ENCODE data around the gene TBL1X. TPM values are rescaled to one million over a fixed set of nuclear protein-coding genes. Genes with fewer than 3 reads are reported as not detected.

Gene TBL1X
- total RNA-seq, 1 experiment from 2014 or later = 17.6 TPM

- no peak for TF ChIP-seq EZH2 (IDR thresholded peaks at IDR 0.05; ENCODE audit: low read depth)
- TF ChIP-seq, protein P1, sequence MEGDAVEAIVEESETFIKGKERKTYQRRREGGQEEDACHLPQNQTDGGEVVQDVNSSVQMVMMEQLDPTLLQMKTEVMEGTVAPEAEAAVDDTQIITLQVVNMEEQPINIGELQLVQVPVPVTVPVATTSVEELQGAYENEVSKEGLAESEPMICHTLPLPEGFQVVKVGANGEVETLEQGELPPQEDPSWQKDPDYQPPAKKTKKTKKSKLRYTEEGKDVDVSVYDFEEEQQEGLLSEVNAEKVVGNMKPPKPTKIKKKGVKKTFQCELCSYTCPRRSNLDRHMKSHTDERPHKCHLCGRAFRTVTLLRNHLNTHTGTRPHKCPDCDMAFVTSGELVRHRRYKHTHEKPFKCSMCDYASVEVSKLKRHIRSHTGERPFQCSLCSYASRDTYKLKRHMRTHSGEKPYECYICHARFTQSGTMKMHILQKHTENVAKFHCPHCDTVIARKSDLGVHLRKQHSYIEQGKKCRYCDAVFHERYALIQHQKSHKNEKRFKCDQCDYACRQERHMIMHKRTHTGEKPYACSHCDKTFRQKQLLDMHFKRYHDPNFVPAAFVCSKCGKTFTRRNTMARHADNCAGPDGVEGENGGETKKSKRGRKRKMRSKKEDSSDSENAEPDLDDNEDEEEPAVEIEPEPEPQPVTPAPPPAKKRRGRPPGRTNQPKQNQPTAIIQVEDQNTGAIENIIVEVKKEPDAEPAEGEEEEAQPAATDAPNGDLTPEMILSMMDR (conservative IDR thresholded peaks at IDR 0.05) = no peak
- Histone ChIP-seq H3F3A (ENCODE audit: insufficient read depth, low read depth) (no peaks in the 10 kb centered on the region), H4K20me1 (ENCODE audit: insufficient read depth) (0 out of 2 replicates have a peak, but pooled peaks cover 5% of the 10 kb centered on the region), H3K27me3 (ENCODE audit: insufficient read depth, low read depth) (no peaks in the 10 kb centered on the region), H3K9me2 (ENCODE audit: insufficient read depth) (no peaks in the 10 kb centered on the region), H3K4me1 (replicated peaks; ENCODE audit: insufficient read depth) (no peaks in the 10 kb centered on the region), H3K79me2 (ENCODE audit: low read depth) (no peaks in the 10 kb centered on the region), H3K36me3 (ENCODE audit: low read depth) (no peaks in the 10 kb centered on the region), H3K9me3 (ENCODE audit: insufficient read depth, low read depth) (no peaks in the 10 kb centered on the region), H3K4me3 (no peak overlapping the region), H3K4me2 (no peak overlapping the region), H3K27ac (no peak overlapping the region), H2AFZ (no peak overlapping the region)
- ChIA-PET CTCF (no interaction called here), POLR2A (ENCODE audit: unreplicated experiment) (no interaction called here)
- BruUV-seq (replicated peaks) = no TSS peak
- intact Hi-C loops (cut with micrococcal nuclease; ENCODE audit: unreplicated experiment) = no loop called here
- no peak for DNase-seq
Measured at GRCh38 chrX:9587642-9588041, 122.8 kb downstream of the TBL1X start.

DNA sequence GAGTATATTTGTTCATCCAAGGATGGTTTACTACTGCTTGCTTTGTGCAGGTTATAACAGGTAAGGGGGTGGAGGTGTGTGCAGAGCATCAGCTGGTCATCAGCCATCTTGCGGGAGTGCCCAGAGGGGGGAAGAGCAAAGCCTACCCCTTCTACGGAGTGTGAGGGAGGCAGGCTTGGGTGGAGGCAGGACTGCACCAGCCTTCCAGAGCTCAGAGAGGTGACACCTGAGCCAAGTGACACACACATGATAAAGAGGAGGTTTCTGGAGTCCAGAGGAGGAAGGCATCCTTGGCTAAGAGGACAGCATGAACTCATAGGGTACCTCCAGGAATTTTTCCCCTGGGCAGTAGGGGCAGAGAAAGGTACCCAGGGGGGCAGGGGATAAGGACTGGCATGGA is 126.6 kb downstream of the TBL1X start:
- no peaks in the 10 kb centered on the region for H3K36me3 ChIP-seq (ENCODE audit: low read depth)
- H3K4me2 ChIP-seq = no peak overlapping the region
- ChIA-PET CTCF (no interaction called here), POLR2A (ENCODE audit: unreplicated experiment) (no interaction called here)
- no peaks in the 10 kb centered on the region for H3K9me2 ChIP-seq (ENCODE audit: insufficient read depth)
- no peak for DNase-seq
- intact Hi-C loops (cut with micrococcal nuclease; ENCODE audit: unreplicated experiment) = no loop called here
- H3K27ac ChIP-seq = no peak overlapping the region
- TF ChIP-seq, protein P1 (conservative IDR thresholded peaks at IDR 0.05) = no peak
- no peak for TF ChIP-seq EZH2 (IDR thresholded peaks at IDR 0.05; ENCODE audit: low read depth)
- H4K20me1 ChIP-seq (ENCODE audit: insufficient read depth) = no peaks in the 10 kb centered on the region
- H3K4me1 ChIP-seq (replicated peaks; ENCODE audit: insufficient read depth) = no peaks in the 10 kb centered on the region
- no peaks in the 10 kb centered on the region for H3K9me3 ChIP-seq (ENCODE audit: insufficient read depth, low read depth)
- H3F3A ChIP-seq (ENCODE audit: insufficient read depth, low read depth) = no peaks in the 10 kb centered on the region
- H3K79me2 ChIP-seq (ENCODE audit: low read depth) = no peaks in the 10 kb centered on the region
- BruUV-seq (replicated peaks) = no TSS peak
- H3K4me3 ChIP-seq = no peak overlapping the region
- no peaks in the 10 kb centered on the region for H3K27me3 ChIP-seq (ENCODE audit: insufficient read depth, low read depth)
- H2AFZ ChIP-seq = no peak overlapping the region

DNA sequence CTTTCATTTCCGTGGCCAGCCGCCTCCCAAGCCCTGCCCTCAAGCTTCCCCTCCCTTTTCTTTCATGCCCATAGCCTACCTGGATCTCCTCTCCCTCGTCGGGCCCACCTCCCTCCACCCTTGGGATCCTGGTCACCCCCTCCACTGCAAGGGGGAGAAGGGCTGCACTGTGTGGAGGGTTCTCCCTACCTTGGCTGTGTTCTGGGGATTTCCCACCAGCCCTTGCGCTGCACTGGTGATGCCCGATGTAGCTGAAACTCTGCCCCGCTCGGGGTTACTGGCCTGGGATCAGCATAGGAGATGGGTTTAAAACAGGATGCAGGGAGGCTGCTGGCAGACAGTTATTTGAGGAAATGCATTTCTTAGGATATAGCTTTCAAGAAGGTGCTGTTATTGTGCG is 128.9 kb downstream of the TBL1X start:
- TF ChIP-seq, protein P1 (conservative IDR thresholded peaks at IDR 0.05) = no peak
- no peak for TF ChIP-seq EZH2 (IDR thresholded peaks at IDR 0.05; ENCODE audit: low read depth)
- ChIA-PET POLR2A (ENCODE audit: unreplicated experiment) (no interaction called here), CTCF (no interaction called here)
- Histone ChIP-seq H3F3A (ENCODE audit: insufficient read depth, low read depth) (no peaks in the 10 kb centered on the region), H3K9me2 (ENCODE audit: insufficient read depth) (no peaks in the 10 kb centered on the region), H3K79me2 (ENCODE audit: low read depth) (no peaks in the 10 kb centered on the region), H2AFZ (no peak overlapping the region), H3K27me3 (ENCODE audit: insufficient read depth, low read depth) (no peaks in the 10 kb centered on the region), H3K9me3 (ENCODE audit: insufficient read depth, low read depth) (no peaks in the 10 kb centered on the region), H3K4me2 (no peak overlapping the region), H4K20me1 (ENCODE audit: insufficient read depth) (no peaks in the 10 kb centered on the region), H3K4me1 (replicated peaks; ENCODE audit: insufficient read depth) (no peaks in the 10 kb centered on the region), H3K4me3 (no peak overlapping the region), H3K36me3 (ENCODE audit: low read depth) (no peaks in the 10 kb centered on the region), H3K27ac (no peak overlapping the region)
- intact Hi-C loops (cut with micrococcal nuclease; ENCODE audit: unreplicated experiment) = no loop called here
- BruUV-seq (replicated peaks) = no TSS peak
- DNase-seq = no peak

Data from PC-9 (cell line).